DOHH2 (cell line): Measurements from ENCODE around the gene SDS.

Experiments
- EZH2phosphoT487 ChIP-seq: fragments of 200-600 bp; sonication (generic); IDR thresholded peaks from 2 replicates; pipeline ENCODE4 v1.6.1; 2017; ENCODE audit warnings: borderline replicate concordance, mild to moderate bottlenecking, antibody characterized with exemption, low read length, moderate library complexity, mixed read lengths
- TF ChIP-seq, protein P1 (sequence below): fragments of 200-600 bp; sonication (generic); IDR thresholded peaks from one replicate; pipeline ENCODE4 v1.5.1; 2014; ENCODE audit warnings: antibody characterized with exemption, mild to moderate bottlenecking, low read depth, low read length; ENCODE audit not compliant: poor library complexity, severe bottlenecking

DNA sequence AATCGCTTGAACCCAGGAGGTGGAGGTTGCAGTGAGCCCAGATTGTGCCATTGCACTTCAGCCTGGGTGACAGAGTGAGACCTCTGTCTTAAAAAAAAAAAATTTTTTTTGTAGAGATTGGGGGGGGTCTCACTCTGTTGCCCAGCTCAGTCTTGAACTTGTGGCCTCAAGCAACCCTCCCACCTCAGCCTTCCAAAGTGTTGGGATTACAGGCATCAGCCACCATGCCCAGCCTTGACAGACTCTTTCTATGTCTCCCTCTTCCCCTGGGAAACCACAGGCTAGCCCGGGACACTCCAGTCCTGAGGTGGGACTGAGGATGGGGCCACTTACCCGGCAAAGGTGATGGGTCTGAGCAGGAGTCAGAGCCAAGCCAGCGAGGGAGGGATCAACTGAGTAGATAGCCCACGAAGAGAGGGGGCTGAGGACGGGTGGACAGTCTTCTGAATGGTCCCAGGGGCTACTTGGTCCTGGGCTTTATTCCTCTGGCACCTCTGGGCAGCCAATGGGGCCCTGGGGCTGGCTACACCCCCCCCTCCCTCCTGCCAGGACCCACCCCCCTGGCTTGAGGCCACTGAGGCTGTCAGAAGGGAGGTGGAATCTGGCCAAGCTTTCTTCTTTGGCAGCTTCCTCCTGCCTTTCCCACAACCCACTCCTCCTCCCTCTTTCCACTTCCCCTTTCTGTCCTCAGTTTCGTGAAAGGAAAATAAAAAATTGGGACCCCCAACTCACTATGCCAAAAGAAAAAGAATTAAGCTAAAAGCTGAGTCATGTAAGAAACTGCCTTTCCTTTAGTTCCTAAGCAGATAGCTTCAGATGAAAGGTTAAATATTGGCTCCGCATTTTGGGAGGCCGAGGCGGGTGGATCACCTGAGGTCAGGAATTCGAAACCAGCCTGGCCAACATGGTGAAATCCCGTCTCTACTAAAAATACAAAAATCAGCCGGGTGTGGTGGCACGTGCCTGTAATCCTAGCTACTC is at the start of gene SDS:
- TF ChIP-seq, protein P1, sequence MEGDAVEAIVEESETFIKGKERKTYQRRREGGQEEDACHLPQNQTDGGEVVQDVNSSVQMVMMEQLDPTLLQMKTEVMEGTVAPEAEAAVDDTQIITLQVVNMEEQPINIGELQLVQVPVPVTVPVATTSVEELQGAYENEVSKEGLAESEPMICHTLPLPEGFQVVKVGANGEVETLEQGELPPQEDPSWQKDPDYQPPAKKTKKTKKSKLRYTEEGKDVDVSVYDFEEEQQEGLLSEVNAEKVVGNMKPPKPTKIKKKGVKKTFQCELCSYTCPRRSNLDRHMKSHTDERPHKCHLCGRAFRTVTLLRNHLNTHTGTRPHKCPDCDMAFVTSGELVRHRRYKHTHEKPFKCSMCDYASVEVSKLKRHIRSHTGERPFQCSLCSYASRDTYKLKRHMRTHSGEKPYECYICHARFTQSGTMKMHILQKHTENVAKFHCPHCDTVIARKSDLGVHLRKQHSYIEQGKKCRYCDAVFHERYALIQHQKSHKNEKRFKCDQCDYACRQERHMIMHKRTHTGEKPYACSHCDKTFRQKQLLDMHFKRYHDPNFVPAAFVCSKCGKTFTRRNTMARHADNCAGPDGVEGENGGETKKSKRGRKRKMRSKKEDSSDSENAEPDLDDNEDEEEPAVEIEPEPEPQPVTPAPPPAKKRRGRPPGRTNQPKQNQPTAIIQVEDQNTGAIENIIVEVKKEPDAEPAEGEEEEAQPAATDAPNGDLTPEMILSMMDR = no peak
- TF ChIP-seq EZH2phosphoT487 = no peak
